K562 (cell line): ENCODE results near the gene CLC. TPM values are rescaled to one million over a fixed set of nuclear protein-coding genes. Genes with fewer than 3 reads are reported as not detected.
"Not testable (repeated sequence)": the region's sequence is repeated elsewhere in the genome, so short reads cannot be mapped to it uniquely, and the experiment has no call there.

ENCODE experiments used
- ATAC-seq: fragments of 200-7000 bp; cut with Tn5 transposase; 3 replicates; pipeline ENCODE4 v1.9.1; 2020; ENCODE audit warnings: moderate library complexity
- BruUV-seq: library from RNA; stranded (reverse); fragments of 400-500 nt; replicated peaks from 2 replicates; lab custom pipeline; 2021; lab: Mats Ljungman, UMichigan
- CTCF ChIA-PET: fragments of 300-600 bp; formaldehyde crosslinking; extraction: SDS; loops from one replicate; lab custom pipeline; 2021; ENCODE audit warnings: low intra/inter-chr PET ratio; lab: Yijun Ruan, JAX
- POLR2A ChIA-PET: fragments of 300-600, 350-650 bp; sonication (Branson Sonifier 250); formaldehyde crosslinking; extraction: SDS; loops from one replicate; lab custom pipeline; 2021; ENCODE audit warnings: antibody characterized with exemption, inconsistent platforms; lab: Yijun Ruan, JAX
- DNase-seq, 4 experiments: peaks; one replicate each; pipeline versions ENCODE4 v3.0.0 to v3.0.0-alpha.2; 2011 to 2018; ENCODE audit warnings: low spot score in 3 of 4, mixed read lengths in 3 of 4; ENCODE audit errors: extremely low read depth in 1 of 4
- FAIRE-seq: peaks from 2 replicates; lab custom pipeline; 2011; peaks lifted over from hg19 to GRCh38; lab: Jason Lieb, UNC
- H2AFZ ChIP-seq: 2 replicates; pipeline ENCODE4 v1.6.0; 2011; ENCODE audit warnings: low read depth, low read length, control low read depth, inconsistent platforms
- H3K27ac ChIP-seq: fragments of 200-600 bp; 3 replicates; pipeline ENCODE4 v1.8.0; 2011; ENCODE audit warnings: low read depth, mild to moderate bottlenecking, control low read depth, inconsistent platforms, low read length, moderate library complexity, mixed read lengths; ENCODE audit errors: extremely low read depth
- H3K27me3 ChIP-seq, 2 experiments: fragments of 300-600 bp in 1 of 2; 2 replicates in 1 of 2; 3 replicates in 1 of 2; pipeline versions ENCODE4 v1.6.0 to v1.8.0; 2011; ENCODE audit warnings: inconsistent platforms in 2 of 2, low read length in 2 of 2, mild to moderate bottlenecking in 1 of 2, mixed read lengths in 1 of 2, moderate library complexity in 1 of 2; ENCODE audit not compliant: control insufficient read depth in 2 of 2, insufficient read depth in 2 of 2
- H3K36me3 ChIP-seq: fragments of 300-600 bp; 3 replicates; pipeline ENCODE4 v1.8.0; 2011; ENCODE audit warnings: mild to moderate bottlenecking, low read length, inconsistent platforms; ENCODE audit not compliant: control insufficient read depth, insufficient read depth
- H3K4me1 ChIP-seq, 2 experiments: fragments of 200-600 bp in 1 of 2; replicated peaks in 1 of 2; 2 replicates in 1 of 2; 3 replicates in 1 of 2; pipeline versions ENCODE4 v1.5.1 to v1.8.0; 2011; ENCODE audit warnings: inconsistent platforms in 2 of 2, low read length in 2 of 2, mild to moderate bottlenecking in 1 of 2, mixed read lengths in 1 of 2, moderate library complexity in 1 of 2; ENCODE audit not compliant: control insufficient read depth in 2 of 2, insufficient read depth in 2 of 2
- H3K4me2 ChIP-seq: 2 replicates; pipeline ENCODE4 v1.6.1; 2011; ENCODE audit warnings: low read length, control low read depth, inconsistent platforms, mixed read lengths; ENCODE audit not compliant: insufficient read depth
- H3K4me3 ChIP-seq: fragments of 200-600 bp; sonication (generic), shearing (Covaris generic); 2 replicates; pipeline ENCODE4 v1.5.1; 2016; ENCODE audit warnings: control low read depth, inconsistent platforms
- H3K79me2 ChIP-seq: fragments of 200-600 bp; 3 replicates; pipeline ENCODE4 v1.8.0; 2011; ENCODE audit warnings: low read length, inconsistent platforms; ENCODE audit not compliant: control insufficient read depth, insufficient read depth
- H3K9ac ChIP-seq, 2 experiments: 2 replicates each; pipeline versions ENCODE4 v1.6.0 to v1.6.1; 2011; ENCODE audit warnings: low read depth in 2 of 2, low read length in 2 of 2, control low read depth in 1 of 2, inconsistent platforms in 1 of 2, mild to moderate bottlenecking in 1 of 2, mixed read lengths in 1 of 2; ENCODE audit not compliant: insufficient read depth in 1 of 2
- H3K9me1 ChIP-seq: one replicate; pipeline ENCODE4 v1.6.0; 2011; ENCODE audit warnings: inconsistent platforms, mild to moderate bottlenecking, low read length, moderate library complexity; ENCODE audit not compliant: control insufficient read depth, insufficient read depth
- H3K9me3 ChIP-seq: replicated peaks from 2 replicates; pipeline ENCODE4 v1.5.1; 2011; ENCODE audit warnings: low read depth, low read length, inconsistent platforms; ENCODE audit not compliant: control insufficient read depth, insufficient read depth
- H4K20me1 ChIP-seq: replicated peaks from 2 replicates; pipeline ENCODE4 v1.6.1; 2011; ENCODE audit warnings: low read length, inconsistent platforms, mixed read lengths; ENCODE audit not compliant: control insufficient read depth, insufficient read depth
- E4F1 ChIP-seq: fragments of 250-450 bp; sonication (Bioruptor Pico); IDR thresholded peaks from 2 replicates; pipeline ENCODE4 v1.5.0; 2021; ENCODE audit warnings: mild to moderate bottlenecking, borderline replicate concordance
- RBM25 ChIP-seq: fragments of 200-400 bp; formaldehyde crosslinking; IDR thresholded peaks from 2 replicates; pipeline ENCODE4 v1.6.1; 2018; ENCODE audit warnings: low read length, low read depth, moderate library complexity; ENCODE audit not compliant: severe bottlenecking
- USF1 ChIP-seq: sonication (generic); formaldehyde crosslinking; IDR thresholded peaks from 2 replicates; pipeline ENCODE4 v1.9.0; 2022; ENCODE audit warnings: mild to moderate bottlenecking, missing genetic modification reagents
- ZNF146 ChIP-seq: IDR thresholded peaks from one replicate; pipeline ENCODE4 v1.6.1; 2018; ENCODE audit warnings: missing compliant biosample characterization; ENCODE audit not compliant: unreplicated experiment
- WGBS: fragments of 100-300 bp; shearing (Covaris generic); methylation state at CpG from one replicate; pipeline ENCODE4 v1.1.6; 2016; ENCODE audit warnings: low coverage, mixed read lengths; ENCODE audit not compliant: insufficient coverage; ENCODE audit errors: missing lambda C conversion rate; 5-methylcytosine and 5-hydroxymethylcytosine counted together
- in situ Hi-C: fragments of 300-500 bp; cut with MboI; formaldehyde crosslinking; loops from 4 replicates; pipeline ENCODE4 v1.15.0; 2018; ENCODE audit warnings: inconsistent platforms, mixed read lengths
- intact Hi-C: fragments of 100-400 bp; cut with micrococcal nuclease; formaldehyde crosslinking; loops from 2 replicates; pipeline ENCODE4 v1.14.2; 2022
- polyA plus RNA-seq, 8 experiments: library from polyadenylated mRNA; depleted of rRNA in 4 of 8; stranded (reverse) in 5 of 8; unstranded in 3 of 8; fragments of >200 nt; fragmentation: Nextera tagmentation in 2 of 8; fragmentation: Illumina TruSeq in 1 of 8; extraction: Ambion mirVana in 2 of 8; extraction: Trizol in 1 of 8; gene quantifications; 2 replicates each; pipeline versions ENCODE4 v1.2.1 to v1.2.3, GENCODE V29; 2011 to 2014; ENCODE audit warnings: inconsistent platforms in 1 of 8, missing spikeins in 1 of 8
- total RNA-seq, 7 experiments: library from RNA; depleted of rRNA in 6 of 7; stranded (reverse); fragments of >200 nt in 6 of 7; fragmentation: Illumina TruSeq in 2 of 7; extraction: Trizol in 2 of 7; gene quantifications; 2 replicates each; pipeline versions ENCODE4 v1.2.1 to v1.2.3, GENCODE V29; 2011 to 2021; ENCODE audit warnings: low replicate concordance in 1 of 7

CLC gene
- total and polyA plus RNA-seq, 9 of the 15 experiments (the other 6 are each of a cell fraction or from before 2014, with no cell fraction given): 0.44 to 1.1 (median 0.67) TPM; not detected in 3

DNA sequence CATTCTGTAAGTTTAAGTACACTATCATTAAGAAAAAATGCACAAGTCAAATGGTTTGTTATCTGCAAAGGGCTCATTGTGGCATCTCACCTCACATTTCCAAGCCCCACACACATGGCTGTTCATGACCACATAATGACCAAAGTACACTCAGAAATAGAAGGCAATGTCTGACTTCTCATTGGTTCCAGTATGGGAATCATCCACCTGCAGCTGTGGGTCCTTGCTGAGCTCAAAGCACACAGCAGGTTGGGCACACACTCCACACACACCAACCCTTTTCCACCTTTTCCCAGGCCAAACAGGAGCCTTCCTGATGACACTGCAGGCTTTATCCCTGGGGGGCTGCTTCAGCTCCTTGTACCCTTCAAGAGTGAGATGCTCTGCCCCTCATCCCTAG is 11.8 kb downstream of the CLC start (continued):
- TF ChIP-seq E4F1 (CRISPR knock-in tag) (no peak), USF1 (CRISPR knock-in tag) (no peak)

GRCh38 chr19:39720144-39720543 is 17.7 kb downstream of the CLC start:
- H2AFZ ChIP-seq, H3K79me2 ChIP-seq, H3K27me3 ChIP-seq, H4K20me1 ChIP-seq, H3K4me2 ChIP-seq, H3K4me3 ChIP-seq, H3K4me1 ChIP-seq, DNase-seq, CTCF ChIA-PET, H3K27ac ChIP-seq, FAIRE-seq, BruUV-seq, H3K9me1 ChIP-seq: not testable (repeated sequence)
- 3% methylated on average over 3 of the region's 3 CpGs for WGBS
- peak; percentile 69 for TF ChIP-seq ZNF146 (CRISPR knock-in tag)
- TF ChIP-seq RBM25: peak; percentile 11
- TF ChIP-seq, all 486 proteins: peak for 2; not testable (repeated sequence) for 484
- H3K9ac ChIP-seq, H3K9me3 ChIP-seq, intact Hi-C loops, ATAC-seq, H3K36me3 ChIP-seq, in situ Hi-C loops, POLR2A ChIA-PET: not testable (repeated sequence)
